Measurements from ENCODE around the gene TMTC4. TPM values are rescaled to one million over a fixed set of nuclear protein-coding genes. Genes with fewer than 3 reads are reported as not detected.
"Not testable (repeated sequence)": the region's sequence is repeated elsewhere in the genome, so short reads cannot be mapped to it uniquely, and the experiment has no call there.

TMTC4 gene
- total RNA-seq, 1 donor from 2014 or later, result 7.5 TPM

DNA sequence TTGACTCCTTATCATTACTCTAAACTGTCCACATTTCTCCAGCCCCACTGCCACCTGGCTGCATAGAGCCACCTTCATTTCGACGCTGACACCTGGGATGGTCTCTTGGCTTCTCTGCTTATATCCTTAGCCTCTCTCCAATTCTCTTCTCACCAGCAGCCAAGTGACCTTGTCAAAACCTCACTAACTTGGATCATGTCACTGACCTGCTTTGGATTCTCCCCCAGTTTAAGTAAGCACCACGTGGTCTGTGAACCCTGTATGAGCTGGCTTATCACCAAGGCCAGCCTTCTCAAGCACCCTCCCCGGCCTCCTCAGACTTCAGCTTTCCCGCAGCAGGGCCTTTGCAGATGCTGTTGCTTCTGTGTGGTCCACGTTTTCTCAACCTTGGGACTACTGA, 73.7 kb downstream of the TMTC4 start:
- ATAC-seq (ENCODE audit: poor library complexity), result no peak
- intact Hi-C loops (cut with DNase I), result no loop called here
- DNase-seq, result no peak

DNA sequence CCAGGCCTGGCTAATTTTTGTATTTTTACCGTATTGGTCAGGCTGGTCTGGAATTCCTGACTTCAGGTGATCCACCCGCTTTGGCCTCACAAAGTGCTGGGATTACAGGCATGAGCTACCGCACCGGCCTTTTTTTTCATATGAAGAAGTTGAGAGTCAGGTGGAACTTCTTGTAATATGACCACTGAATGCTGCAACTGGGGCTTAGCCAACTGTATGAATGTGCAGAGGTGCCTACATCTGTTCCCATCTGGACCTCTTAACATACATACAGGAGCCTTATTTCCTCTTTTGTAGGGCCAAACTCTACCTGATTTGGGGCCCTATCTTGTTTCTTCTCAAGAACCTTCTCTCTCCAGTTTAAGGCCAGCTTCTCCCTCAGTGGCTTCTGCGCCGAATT, 74.1 kb downstream of the TMTC4 start:
- intact Hi-C loops (cut with DNase I), result no loop called here
- DNase-seq (no peak), ATAC-seq (ENCODE audit: poor library complexity) (no peak)

DNA sequence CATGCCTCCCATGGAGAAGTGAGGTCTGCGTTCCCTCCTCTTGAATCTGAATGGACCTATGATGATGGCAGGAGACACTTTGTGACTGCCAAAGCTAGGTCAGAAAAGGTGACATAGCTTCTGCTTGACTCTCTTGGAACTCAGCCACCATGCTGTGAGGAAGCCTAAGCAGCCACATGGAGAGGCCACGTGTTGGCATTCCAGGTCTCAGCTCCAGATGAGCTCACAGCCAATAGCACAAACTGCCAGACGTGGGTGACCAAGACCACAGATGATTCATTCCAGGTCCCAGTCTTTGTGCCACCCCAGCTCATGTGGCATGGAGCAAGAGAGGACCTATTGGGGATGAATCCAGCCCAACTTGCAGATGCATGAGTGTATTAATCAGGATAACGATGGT, 77.3 kb downstream of the TMTC4 start:
- intact Hi-C loops (cut with DNase I), result no loop called here
- DNase-seq (no peak), ATAC-seq (ENCODE audit: poor library complexity) (no peak)

DNA sequence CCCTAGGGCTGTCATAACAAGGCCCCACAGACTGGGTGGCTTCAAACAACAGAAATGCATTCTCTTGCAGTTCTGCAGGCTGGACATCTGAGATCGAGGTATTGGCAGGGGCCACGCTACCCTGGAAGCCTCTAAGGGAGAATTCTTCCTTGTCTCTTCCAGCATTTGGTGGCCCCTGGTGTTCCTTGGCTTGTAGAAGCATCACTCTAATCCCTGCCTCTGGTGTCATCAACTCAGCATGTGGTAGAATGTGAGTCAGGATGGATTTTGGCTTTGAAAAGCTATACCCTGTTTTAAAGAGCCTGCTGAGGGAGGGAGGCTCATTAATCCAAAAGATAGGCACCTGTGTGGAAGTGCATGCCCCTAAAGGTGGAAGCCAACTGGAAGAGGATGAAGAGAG, 78.1 kb downstream of the TMTC4 start:
- intact Hi-C loops (cut with DNase I), result no loop called here
- DNase-seq, result no peak
- no peak for ATAC-seq (ENCODE audit: poor library complexity)

DNA sequence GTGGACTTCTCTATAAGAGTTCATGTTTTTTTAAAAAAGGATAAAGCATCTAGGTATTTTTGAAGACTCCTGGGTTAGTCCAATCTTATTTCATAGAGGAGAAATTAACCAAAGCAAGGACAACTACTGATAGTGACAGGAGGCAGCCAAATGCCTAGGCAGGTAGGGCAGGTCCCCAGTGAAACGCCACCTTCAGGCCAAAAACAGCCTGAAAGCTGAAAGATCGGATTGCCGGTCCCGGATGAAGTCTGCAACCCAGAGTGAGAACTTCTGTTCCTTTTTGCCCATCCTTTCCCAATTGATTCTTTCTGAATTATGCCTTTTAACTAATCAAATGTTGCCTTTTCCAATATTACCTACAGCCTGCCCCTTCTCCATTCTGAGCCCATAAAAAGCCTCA, 79.9 kb downstream of the TMTC4 start:
- no peak for DNase-seq
- ATAC-seq (ENCODE audit: poor library complexity), result no peak
- intact Hi-C loops (cut with DNase I), result no loop called here

DNA sequence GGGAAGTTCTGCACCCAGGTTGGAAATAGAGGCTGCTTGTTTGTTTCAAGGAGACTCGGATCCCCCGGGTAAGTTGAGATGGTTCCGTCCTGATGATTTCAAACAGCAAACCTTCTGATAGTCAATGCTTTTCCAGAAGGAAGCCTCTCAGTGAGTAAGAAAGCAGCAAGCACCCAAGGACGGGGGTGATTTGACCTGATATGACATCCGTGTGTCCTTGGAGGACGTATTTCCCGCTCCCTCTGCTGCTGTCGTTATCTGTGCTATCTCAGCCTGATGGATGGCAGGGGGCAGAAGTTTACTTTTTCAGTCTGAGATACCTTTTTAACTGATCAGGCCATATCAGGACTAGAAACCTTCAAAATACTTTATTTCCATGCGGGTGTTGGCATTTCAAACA, 80.3 kb downstream of the TMTC4 start:
- DNase-seq, result no peak
- intact Hi-C loops (cut with DNase I), result no loop called here
- ATAC-seq (ENCODE audit: poor library complexity), result no peak

DNA sequence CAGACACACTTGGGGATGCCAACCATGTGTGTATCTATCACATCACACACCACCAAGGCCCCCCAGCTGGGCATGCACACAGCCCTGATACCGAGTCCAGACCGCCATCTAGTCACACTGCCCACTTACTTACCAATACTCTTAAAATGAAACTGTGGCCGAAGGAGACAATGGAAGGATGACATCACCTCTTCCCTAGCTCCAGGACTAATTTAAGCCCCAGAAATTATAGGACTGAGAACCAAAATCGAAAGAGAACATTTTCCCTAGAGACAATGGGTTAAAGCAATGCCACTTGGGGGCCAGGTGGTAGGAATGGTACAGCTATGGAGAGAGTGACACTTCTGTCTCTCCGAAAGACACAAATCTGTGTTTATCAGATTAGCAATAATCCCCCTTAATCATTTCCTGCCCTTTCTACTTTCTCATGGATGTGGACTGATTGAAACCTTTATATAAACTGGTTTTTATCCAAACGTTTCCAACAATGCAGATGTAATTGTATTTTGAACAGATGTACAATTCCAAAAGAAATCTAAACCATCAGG, 85.3 kb downstream of the TMTC4 start:
- intact Hi-C loops (cut with DNase I), result no loop called here
- DNase-seq (no peak), ATAC-seq (ENCODE audit: poor library complexity) (no peak)

DNA sequence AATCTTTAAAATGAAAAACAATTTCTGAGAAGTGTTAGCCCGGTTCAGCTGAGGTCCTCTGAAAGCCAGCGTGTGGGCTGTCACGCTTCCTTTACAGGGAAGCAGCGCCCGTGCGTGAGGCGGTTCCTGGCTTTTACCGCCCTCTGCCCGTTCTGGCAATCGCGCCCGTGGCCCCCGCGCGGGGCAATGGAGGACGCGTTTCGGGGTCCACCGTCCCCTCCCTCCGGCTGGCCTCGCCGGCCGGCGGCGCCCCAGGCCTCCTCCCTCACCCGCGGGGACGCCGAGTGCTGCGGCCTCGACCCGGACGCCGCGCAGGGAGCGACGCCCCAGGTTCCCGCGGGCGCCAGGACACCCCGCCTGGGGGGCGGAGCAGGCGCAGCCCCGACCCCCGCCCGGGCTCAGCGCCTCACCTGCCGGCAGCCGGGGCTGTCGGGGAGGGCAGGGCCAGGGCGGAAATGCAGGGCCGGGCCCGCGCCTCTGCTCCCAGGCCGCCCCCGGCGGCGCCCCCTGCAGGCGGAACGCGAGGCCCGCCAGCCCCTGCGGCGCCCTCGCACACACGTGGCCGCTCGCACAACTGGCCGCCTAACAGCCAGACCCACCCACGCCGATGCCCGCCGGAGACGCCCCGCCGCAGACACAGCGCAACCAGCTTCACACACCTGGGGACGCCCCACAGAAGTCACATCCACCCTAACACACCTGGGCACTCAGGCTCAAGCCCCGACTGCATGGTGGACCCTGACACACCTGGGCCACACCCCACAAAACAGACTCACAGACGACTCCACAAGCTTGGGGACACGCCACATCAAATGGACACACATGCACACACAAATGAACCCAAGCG, 86.0 kb downstream of the TMTC4 start, which contains the start of gene GGACT:
TSS of gene GGACT (minus strand) at position 459 of the 847 bp plus-strand sequence. CDS start 56,198 bp downstream, outside the sequence.
- DNase-seq, result peak; percentile 87
- ATAC-seq (ENCODE audit: poor library complexity), result peak; percentile 97
- intact Hi-C loops (cut with DNase I), result no loop called here

DNA sequence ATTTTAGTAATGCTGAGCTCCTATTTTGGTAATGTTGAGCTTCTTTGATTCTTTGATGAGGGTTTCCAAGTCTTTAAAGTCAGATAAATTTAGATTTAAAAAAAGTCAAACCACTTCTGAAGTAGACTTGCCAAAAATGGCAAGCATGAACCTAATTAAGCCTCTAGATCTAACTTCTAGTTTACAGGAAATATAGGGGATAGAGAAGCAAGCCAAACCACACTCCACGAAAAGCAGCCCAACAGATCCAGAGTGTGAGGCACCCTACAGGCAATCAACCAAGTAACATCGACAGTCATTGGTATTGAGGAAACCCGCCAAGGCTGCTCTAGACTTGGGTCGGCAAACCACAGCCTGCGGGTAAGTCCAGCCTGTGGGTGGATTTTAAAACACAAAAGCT, 89.7 kb downstream of the TMTC4 start:
- DNase-seq (no peak), ATAC-seq (ENCODE audit: poor library complexity) (no peak)
- intact Hi-C loops (cut with DNase I), result no loop called here

DNA sequence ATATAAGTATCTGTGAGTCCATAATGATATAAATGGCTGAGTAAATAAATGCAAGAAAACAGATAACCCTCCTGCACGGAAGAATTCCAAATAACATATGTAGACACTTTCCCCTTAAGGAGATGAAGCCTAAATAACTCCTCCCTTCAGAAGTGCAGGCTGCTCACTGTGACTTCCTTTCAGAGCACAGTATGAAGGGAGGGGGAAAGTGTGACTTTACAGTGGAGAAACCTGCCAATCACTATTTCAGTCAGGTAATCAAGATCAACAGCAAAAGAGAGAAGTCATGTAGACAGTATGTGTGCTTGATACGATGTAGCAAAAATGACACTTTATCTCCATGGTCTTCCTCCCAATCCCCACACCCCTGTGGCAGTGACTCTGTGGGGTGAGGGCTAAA, 93.1 kb downstream of the TMTC4 start:
- intact Hi-C loops (cut with DNase I), result no loop called here
- no peak for DNase-seq
- no peak for ATAC-seq (ENCODE audit: poor library complexity)

DNA sequence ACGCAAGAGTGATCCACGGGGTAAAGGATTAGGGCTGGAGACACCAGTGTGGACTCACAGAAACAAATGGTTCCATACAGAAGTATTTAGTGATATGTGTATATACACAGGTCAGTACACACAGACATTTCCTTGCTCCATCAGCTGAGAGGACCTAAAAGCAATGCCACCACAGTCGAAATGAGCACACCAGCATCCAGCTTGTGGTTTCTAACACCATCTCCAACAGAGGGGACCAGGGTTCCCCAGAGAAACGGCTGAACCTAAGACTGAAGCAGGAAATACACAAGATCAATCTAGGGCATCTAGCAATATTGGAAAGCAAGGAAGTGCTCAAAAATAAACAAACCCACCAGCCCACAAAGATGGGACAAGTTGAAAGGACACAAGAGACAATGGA, 93.6 kb downstream of the TMTC4 start:
- intact Hi-C loops (cut with DNase I), result no loop called here
- DNase-seq, result no peak
- no peak for ATAC-seq (ENCODE audit: poor library complexity)

DNA sequence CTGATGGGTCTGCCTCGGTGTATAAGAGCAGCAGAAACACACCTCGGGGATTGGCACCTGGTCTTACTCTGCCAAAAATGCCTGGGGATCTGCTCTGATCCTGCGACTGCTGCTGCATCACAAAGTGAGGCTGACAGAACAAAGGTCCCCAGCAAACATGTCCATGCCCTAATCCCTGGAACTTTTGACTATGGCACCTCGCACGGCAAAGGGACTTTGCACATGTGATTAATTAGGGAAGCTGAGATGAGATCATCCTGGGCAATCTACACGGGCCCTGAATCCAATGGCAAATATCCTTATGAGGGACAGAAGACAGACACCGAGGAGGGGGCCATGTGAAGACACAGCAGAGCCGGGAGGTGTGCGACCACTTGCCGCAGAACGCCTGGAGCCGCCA, 94.5 kb downstream of the TMTC4 start:
- no peak for DNase-seq
- intact Hi-C loops (cut with DNase I), result no loop called here
- ATAC-seq (ENCODE audit: poor library complexity), result no peak

DNA sequence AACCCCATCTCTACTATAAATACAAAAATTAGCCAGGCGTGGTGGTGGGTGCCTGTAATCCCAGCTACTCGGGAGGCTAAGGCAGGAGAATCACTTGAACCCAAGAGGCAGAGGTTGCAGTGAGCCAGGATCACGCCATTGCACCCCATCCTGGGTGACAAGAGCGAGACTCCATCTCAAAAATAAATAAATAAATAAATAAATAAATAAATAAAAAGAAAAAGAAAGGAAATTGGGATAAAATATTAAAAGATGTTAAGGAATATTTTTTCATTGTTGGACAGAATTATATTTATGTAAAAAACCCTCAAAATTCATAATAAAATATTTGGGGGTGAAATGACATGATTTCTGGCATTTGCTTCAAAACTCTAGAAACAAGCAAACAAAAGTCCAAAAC, 97.4 kb downstream of the TMTC4 start:
- intact Hi-C loops (cut with DNase I); DNase-seq; ATAC-seq (ENCODE audit: poor library complexity): not testable (repeated sequence)

DNA sequence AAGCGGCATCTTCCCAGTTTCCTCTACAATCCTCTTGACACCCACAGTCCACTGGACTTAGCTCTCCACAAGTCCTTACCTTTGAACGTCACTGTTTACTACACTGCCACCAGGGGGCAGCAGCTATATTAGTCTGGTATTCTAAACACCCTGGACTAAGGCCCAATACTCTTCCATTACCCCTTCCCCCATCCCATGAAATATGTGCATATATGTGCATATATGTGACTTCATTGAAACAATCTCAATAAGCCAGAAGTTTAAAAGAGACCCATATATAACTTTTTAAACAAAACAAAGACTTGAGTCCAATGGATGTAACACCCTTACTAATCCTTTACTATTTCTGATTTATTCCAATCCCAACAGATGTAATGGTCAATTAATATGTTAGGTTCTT, 101.5 kb downstream of the TMTC4 start:
- DNase-seq (peak; percentile 68), ATAC-seq (ENCODE audit: poor library complexity) (peak; percentile 80)
- intact Hi-C loops (cut with DNase I), result no loop called here

DNA sequence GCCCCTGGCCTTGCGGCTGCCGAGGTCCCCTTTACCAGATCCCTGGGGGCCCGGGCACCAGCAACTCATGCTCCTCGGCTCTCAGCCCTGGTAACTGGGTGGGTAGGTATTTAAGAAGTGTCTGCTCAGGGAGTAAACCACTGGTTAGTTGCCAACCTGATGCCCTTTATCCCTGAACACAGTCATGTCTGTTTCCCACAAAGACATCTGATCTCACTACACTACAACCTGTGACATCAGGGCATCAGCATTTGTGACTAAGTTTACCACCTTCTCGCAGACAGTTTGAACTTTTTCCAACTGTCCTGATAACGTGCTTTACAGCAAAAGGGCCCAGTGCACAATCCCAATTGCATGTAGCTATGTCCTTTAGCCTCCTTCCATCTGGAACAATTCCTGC, 108.1 kb downstream of the TMTC4 start:
- intact Hi-C loops (cut with DNase I), result no loop called here
- DNase-seq, result no peak
- no peak for ATAC-seq (ENCODE audit: poor library complexity)

DNA sequence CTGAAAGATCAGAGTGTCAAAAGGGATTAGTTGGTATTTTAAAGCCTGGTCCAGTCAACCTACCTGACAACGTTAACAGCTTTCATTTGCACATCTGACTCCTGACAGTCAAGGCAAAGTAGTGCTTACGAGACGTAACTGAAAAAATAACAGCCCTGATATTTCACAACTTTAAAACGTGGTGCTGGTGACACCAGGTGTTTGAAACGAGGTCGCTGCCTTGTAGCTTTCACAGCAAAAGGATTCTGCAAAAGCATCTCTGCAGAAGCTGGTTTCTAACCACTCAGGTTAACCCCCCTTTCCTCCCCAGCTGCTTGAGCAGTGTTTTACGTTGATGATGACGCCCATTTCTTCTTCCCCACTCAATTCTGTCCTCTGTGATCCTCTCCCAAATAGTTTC, 109.3 kb downstream of the TMTC4 start:
- ATAC-seq (ENCODE audit: poor library complexity) (no peak), DNase-seq (no peak)
- intact Hi-C loops (cut with DNase I), result no loop called here

DNA sequence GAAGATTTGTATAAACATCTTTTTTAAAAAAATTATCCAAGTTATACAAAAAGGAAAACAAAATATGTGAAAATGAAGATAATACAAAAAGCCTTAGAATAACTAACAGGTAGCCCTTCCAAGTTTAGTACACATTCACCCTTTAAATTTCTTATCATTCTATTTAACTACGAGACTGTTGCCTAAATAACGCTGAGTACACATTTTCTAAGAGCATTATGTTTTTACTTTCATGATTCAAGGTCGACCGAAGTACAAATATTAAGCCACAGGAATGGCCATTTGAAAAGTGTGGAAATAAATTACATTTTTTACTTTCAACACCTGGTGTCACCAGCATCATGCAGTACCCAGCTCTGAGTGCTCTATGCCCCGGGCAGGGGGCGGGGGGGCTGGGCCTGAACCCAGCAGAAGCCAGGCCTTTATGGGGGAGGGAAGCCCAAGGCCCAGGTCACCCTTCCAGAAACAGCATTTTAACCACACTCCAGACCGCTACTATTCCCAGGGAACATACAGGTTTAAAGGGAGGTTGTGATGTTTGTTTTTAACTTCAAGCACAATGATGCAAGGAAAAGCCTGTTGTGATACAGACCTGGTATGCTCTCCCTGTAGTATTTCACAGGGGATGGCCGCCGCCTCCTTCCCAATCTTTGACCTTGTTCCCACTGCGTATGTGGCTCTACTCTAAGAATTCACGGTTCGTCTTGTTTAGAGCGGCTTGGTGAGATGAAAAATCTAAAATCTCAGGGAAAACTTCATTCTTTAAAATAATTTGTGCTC, 110.0 kb downstream of the TMTC4 start:
- no peak for ATAC-seq (ENCODE audit: poor library complexity)
- intact Hi-C loops (cut with DNase I), result no loop called here
- no peak for DNase-seq

DNA sequence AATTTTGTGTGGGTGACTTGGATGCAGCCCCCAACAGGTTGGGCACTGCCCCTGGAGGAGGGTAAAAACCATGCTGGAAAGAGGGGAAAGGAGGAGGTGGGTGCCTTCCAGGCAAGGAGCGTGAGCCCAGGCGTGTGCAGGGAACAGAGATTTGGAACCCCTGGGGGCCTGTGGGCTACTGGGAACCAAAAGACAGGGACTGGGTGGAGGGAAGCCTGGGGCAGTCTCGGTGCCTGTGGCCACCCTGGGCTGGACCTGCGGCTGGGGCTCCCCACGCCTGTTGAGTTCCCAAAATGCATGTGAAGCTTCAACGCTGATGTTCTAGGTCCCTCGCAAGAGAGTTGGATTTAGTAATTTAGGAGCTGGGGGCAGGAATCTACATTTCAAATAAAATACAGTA, 110.8 kb downstream of the TMTC4 start:
- no peak for ATAC-seq (ENCODE audit: poor library complexity)
- DNase-seq, result no peak
- intact Hi-C loops (cut with DNase I), result no loop called here

DNA sequence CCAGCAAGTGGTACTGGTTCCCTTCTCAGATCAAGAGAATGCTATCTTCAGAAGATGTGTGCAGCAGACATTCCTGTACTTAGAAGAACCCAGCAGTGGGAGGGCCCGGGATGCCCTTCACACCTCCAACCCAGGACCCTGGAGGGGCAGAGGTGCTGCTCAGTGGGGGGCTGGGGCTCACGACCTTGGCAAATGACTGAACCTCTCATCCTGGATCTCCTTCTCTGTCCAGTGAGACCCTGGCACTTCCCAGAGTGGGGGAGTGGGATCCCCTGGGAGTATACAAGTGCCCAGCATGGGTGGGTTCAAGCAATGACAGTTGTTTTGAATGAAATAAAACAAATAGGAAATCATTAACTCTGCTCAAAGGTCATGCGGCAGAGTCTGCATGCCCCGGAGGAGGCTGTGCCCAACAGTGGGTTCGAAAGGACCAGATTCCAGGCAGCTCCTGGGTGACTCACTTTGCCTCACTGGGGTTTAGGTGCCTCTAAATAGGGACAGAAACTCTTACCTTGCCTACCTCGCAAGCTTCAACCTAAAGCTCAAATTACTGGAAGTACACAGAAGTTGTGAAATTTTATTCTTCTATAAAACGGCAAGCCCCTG, 112.9 kb downstream of the TMTC4 start:
- no peak for ATAC-seq (ENCODE audit: poor library complexity)
- no peak for DNase-seq
- intact Hi-C loops (cut with DNase I), result no loop called here

DNA sequence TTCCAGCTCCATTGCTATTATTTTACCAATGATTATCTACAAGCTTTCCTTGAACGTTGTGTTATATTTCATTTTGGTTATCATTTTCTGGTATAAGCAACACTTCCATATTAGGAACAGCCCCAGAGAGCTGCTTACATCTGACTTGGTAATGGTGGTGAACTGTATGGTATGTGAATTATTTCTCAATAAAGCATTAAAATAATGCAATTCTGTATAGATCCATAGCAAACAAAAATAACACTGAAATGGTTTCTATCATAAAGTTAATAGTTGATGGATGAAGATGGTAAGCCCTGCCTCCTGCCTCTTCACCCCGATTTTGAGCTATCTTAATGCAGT, 113.5 kb downstream of the TMTC4 start:
- DNase-seq, result no peak
- intact Hi-C loops (cut with DNase I), result no loop called here
- no peak for ATAC-seq (ENCODE audit: poor library complexity)

All from Right ventricle myocardium superior (tissue), 1 donor.